GM21737 (cell line): ENCODE results near the gene CD19.
"Not testable (repeated sequence)": the region's sequence is repeated elsewhere in the genome, so short reads cannot be mapped to it uniquely, and the experiment has no call there.

Experiments used
- ATAC-seq: cut with Tn5 transposase; IDR thresholded peaks from one replicate; pipeline ENCODE4 v1.9.1; 2021; ENCODE audit warnings: mild to moderate bottlenecking, moderate library complexity; ENCODE audit not compliant: unreplicated experiment

CD19 gene

GRCh38 chr16:28980330-28980729, 48.6 kb downstream of the CD19 start:
- not testable (repeated sequence) for ATAC-seq

DNA sequence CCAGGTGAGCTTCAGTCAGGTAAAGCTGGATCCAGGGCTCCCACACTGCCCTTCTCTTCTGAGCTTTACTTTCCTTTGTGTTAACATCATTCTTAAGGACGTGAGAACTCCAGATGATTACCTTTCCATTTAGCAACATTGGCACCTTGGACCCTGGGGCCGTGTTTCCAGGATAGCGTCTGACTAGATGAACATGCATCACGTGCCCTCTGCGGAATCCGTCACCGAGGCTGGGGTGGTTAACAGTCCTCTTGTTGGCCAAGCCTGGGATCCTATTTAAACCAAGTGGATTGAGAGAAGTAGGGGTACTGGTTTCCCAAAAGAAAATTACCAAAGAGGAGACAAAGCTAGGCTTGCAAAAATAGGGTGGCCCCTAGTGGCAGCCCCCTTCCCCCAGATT, 49.2 kb downstream of the CD19 start:
- no peak for ATAC-seq

- ATAC-seq: no peak
Measured at GRCh38 chr16:28981517-28981916, 49.7 kb downstream of the CD19 start.

- ATAC-seq: no peak
Measured at GRCh38 chr16:28982418-28982817, 50.6 kb downstream of the CD19 start.

- no peak for ATAC-seq
Measured at GRCh38 chr16:28982949-28983348, 51.2 kb downstream of the CD19 start.

DNA sequence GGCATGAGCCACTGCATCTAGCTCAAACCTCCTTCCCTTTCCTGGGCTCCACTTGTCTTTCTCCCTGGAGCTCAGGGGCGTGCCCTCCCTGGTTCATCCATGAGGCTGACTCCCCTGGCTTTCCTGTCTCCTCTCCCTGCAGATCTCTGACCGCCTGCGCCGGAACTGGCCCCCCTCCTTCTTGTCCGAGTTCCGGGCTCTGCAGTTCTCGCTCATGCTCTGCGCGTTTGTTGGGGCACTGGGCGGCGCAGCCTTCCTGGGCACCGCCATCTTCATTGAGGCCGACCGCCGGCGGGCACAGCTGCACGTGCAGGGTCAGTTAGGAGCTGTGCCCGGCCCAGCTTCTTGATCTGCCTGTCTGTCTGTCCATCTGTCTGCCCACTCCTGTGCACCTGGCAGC, 51.9 kb downstream of the CD19 start:
- no peak for ATAC-seq

- no peak for ATAC-seq
Measured at GRCh38 chr16:28984091-28984490, 52.3 kb downstream of the CD19 start.

- ATAC-seq: peak; percentile 55
Measured at GRCh38 chr16:28984619-28985135, 52.9 kb downstream of the CD19 start, which contains the start of gene LAT. Gene LAT, plus strand, starts transcription at chr16:28985052. Its CDS starts 366 bp downstream, at chr16:28985418.

DNA sequence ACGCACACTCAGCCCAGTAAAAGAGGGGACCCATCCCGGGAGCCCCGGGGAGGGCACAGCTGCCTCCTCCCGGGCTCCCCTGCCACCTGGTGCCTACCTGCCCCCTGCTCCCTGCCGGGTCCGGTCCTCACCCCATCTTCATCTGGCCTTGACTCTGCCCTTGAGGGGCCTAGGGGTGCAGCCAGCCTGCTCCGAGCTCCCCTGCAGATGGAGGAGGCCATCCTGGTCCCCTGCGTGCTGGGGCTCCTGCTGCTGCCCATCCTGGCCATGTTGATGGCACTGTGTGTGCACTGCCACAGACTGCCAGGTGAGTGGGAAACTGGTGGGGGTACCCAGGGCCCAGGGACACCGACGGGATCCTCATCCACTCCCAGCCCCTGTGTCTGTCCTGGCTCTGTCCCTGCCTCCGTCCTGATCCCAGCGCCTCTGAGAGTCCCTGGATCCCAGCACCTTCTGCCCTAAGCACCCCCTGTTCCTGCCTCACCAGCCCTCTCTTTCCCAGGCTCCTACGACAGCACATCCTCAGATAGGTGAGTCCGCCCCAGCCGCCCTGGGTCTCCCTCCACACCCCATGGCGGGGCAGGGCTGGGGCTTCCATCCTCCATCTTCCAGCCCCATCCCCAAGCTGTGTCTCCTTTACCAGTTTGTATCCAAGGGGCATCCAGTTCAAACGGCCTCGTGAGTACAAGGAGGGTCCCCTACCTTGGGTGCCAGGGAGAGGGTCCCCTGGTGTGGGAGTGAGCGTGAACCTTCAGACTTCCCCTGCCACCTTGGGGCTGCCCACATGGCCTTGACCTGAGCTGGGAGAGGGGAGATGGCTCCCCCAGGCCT, 53.7 kb downstream of the CD19 start:
- ATAC-seq: no peak

GRCh38 chr16:28986046-28986445, 54.3 kb downstream of the CD19 start:
- ATAC-seq: no peak

- ATAC-seq: no peak
Measured at GRCh38 chr16:28986492-28986891, 54.7 kb downstream of the CD19 start.

DNA sequence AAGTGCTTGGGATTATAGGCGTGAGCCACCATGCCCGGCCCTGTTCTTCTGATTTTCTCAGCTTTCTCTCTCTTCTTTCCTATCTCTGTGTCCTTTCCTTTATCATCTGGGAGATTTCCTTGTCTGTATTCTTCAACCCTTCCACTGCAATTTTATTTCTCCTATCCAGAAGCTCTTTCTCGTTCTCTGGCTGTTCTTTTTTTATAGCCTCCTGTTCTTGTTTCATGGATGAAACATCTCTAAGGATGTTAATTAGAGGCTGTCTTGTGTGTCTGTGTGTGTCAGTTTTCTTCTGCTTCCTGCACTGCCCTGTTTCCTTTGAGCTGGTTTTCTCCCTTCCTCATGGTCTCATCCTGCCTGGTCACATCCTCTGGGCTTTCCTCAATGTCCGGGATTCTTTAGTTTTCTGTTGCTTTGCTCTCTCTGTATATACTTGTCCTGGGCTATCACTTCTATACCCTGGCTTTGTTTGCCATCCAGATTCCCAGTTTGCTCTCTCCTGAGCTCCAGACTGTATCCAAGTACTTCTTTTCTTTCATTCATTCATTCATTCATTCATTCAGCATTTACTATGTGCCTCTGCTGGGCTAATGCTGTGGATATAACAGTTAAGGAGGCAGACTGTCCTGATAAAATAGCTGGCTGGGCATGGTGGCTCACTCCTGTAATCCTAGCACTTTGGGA, 55.5 kb downstream of the CD19 start:
- ATAC-seq: no peak
